ENCODE results near the gene LRRC66. TPM values are rescaled to one million over a fixed set of nuclear protein-coding genes. Genes with fewer than 3 reads are reported as not detected.
A peak's percentile ranks its signal among the peaks of the same experiment; 100 is the strongest.

Gene LRRC66
- total RNA-seq, 2 donors from 2014 or later, result 0.15 to 0.35 TPM

GRCh38 chr4:51999250-51999649, 20.9 kb downstream of the LRRC66 start:
- WGBS, 2 experiments (ENCODE audit: insufficient coverage in 1 of 2, insufficient read length in 1 of 2), result 91 to 100% methylated on average over 2 to 4 of the region's 5 CpGs
- Mint-ChIP-seq H3K27ac (no peak overlapping the region), H3K9me3 (no peaks in the 10 kb centered on the region), H3K4me1 (peaks cover 3% of the 10 kb centered on the region), H3K4me3 (no peak overlapping the region), H3K27me3 (ENCODE audit: insufficient read depth) (peaks cover 8% of the 10 kb centered on the region), H3K36me3 (ENCODE audit: low read depth) (no peaks in the 10 kb centered on the region)
- Histone ChIP-seq H3K27ac (ENCODE audit: low read depth, low read length) (no peak overlapping the region), H3K27me3 (ENCODE audit: control insufficient read depth, insufficient read depth, low read length, poor library complexity, severe bottlenecking) (no peaks in the 10 kb centered on the region), H3K4me1 (ENCODE audit: control insufficient read depth, insufficient read depth, low read length) (no peaks in the 10 kb centered on the region), H3K9ac (ENCODE audit: extremely low read depth, low read length, poor library complexity, severe bottlenecking) (no peak overlapping the region), H3K36me3 (ENCODE audit: control insufficient read depth, insufficient read depth, low read length) (no peaks in the 10 kb centered on the region), H3K4me3 (ENCODE audit: low read length) (no peak overlapping the region), H3K9me3 (ENCODE audit: control insufficient read depth, low read length) (no peaks in the 10 kb centered on the region)
- no peak for TF ChIP-seq CTCF (conservative IDR thresholded peaks at IDR 0.05)
- no peak for DNase-seq

- Mint-ChIP-seq H3K36me3 (ENCODE audit: low read depth) (no peaks in the 10 kb centered on the region), H3K4me3 (no peak overlapping the region), H3K27me3 (ENCODE audit: insufficient read depth) (peaks cover 8% of the 10 kb centered on the region), H3K27ac (no peak overlapping the region), H3K9me3 (no peaks in the 10 kb centered on the region), H3K4me1 (peaks cover 3% of the 10 kb centered on the region)
- no peak overlapping the region for H3K9ac ChIP-seq (ENCODE audit: extremely low read depth, low read length, poor library complexity, severe bottlenecking)
- H3K4me1 ChIP-seq (ENCODE audit: control insufficient read depth, insufficient read depth, low read length), result no peaks in the 10 kb centered on the region
- H3K27ac ChIP-seq (ENCODE audit: low read depth, low read length), result no peak overlapping the region
- no peak for DNase-seq
- H3K4me3 ChIP-seq (ENCODE audit: low read length), result no peak overlapping the region
- H3K9me3 ChIP-seq (ENCODE audit: control insufficient read depth, low read length), result no peaks in the 10 kb centered on the region
- no peak for TF ChIP-seq CTCF (conservative IDR thresholded peaks at IDR 0.05)
- H3K27me3 ChIP-seq (ENCODE audit: control insufficient read depth, insufficient read depth, low read length, poor library complexity, severe bottlenecking), result no peaks in the 10 kb centered on the region
- no peaks in the 10 kb centered on the region for H3K36me3 ChIP-seq (ENCODE audit: control insufficient read depth, insufficient read depth, low read length)
Observed at GRCh38 chr4:51998837-51999236, 21.3 kb downstream of the LRRC66 start.

- Histone ChIP-seq H3K27me3 (ENCODE audit: control insufficient read depth, insufficient read depth, low read length, poor library complexity, severe bottlenecking) (no peaks in the 10 kb centered on the region), H3K4me3 (ENCODE audit: low read length) (no peak overlapping the region), H3K9me3 (ENCODE audit: control insufficient read depth, low read length) (no peaks in the 10 kb centered on the region), H3K9ac (ENCODE audit: extremely low read depth, low read length, poor library complexity, severe bottlenecking) (no peak overlapping the region), H3K36me3 (ENCODE audit: control insufficient read depth, insufficient read depth, low read length) (no peaks in the 10 kb centered on the region), H3K4me1 (ENCODE audit: control insufficient read depth, insufficient read depth, low read length) (no peaks in the 10 kb centered on the region), H3K27ac (ENCODE audit: low read depth, low read length) (no peak overlapping the region)
- DNase-seq, result no peak
- no peak overlapping the region for H3K27ac Mint-ChIP-seq
- TF ChIP-seq CTCF (conservative IDR thresholded peaks at IDR 0.05), result peak; percentile 36
- H3K27me3 Mint-ChIP-seq (ENCODE audit: insufficient read depth), result peaks cover 8% of the 10 kb centered on the region
- H3K36me3 Mint-ChIP-seq (ENCODE audit: low read depth), result no peaks in the 10 kb centered on the region
- no peak overlapping the region for H3K4me3 Mint-ChIP-seq
- peaks cover 3% of the 10 kb centered on the region for H3K4me1 Mint-ChIP-seq
- H3K9me3 Mint-ChIP-seq, result no peaks in the 10 kb centered on the region
Observed at GRCh38 chr4:51997647-51998046, 22.5 kb downstream of the LRRC66 start.
